ENCODE data around the gene LSM14B.

The LSM14B gene

GRCh38 chr20:62162765-62163484 is 40.6 kb downstream of the LSM14B start:
- Histone ChIP-seq H3K27me3 (no peaks in the 10 kb centered on the region), H3K27ac (no peak overlapping the region), H3K36me3 (peaks cover 66% of the 10 kb centered on the region), H3K9me3 (no peaks in the 10 kb centered on the region), H3K4me1 (ENCODE audit: control insufficient read depth in 1 of 2, insufficient read depth in 1 of 2, low read depth in 1 of 2, low read length in 1 of 2) (no peaks in the 10 kb centered on the region), H3K4me3 (ENCODE audit: low read depth in 1 of 2, low read length in 1 of 2) (no peak overlapping the region)
- no peak for TF ChIP-seq CTCF (IDR thresholded peaks at IDR 0.05)

GRCh38 chr20:62163485-62163865 is 41.2 kb downstream of the LSM14B start:
- TF ChIP-seq CTCF (IDR thresholded peaks at IDR 0.05), result no peak
- H3K27me3 ChIP-seq, result no peaks in the 10 kb centered on the region
- H3K36me3 ChIP-seq, result peaks cover 72% of the 10 kb centered on the region
- H3K4me1 ChIP-seq (ENCODE audit: control insufficient read depth in 1 of 2, insufficient read depth in 1 of 2, low read depth in 1 of 2, low read length in 1 of 2), result no peaks in the 10 kb centered on the region
- H3K4me3 ChIP-seq (ENCODE audit: low read depth in 1 of 2, low read length in 1 of 2), result no peak overlapping the region
- no peaks in the 10 kb centered on the region for H3K9me3 ChIP-seq
- H3K27ac ChIP-seq, result no peak overlapping the region

DNA sequence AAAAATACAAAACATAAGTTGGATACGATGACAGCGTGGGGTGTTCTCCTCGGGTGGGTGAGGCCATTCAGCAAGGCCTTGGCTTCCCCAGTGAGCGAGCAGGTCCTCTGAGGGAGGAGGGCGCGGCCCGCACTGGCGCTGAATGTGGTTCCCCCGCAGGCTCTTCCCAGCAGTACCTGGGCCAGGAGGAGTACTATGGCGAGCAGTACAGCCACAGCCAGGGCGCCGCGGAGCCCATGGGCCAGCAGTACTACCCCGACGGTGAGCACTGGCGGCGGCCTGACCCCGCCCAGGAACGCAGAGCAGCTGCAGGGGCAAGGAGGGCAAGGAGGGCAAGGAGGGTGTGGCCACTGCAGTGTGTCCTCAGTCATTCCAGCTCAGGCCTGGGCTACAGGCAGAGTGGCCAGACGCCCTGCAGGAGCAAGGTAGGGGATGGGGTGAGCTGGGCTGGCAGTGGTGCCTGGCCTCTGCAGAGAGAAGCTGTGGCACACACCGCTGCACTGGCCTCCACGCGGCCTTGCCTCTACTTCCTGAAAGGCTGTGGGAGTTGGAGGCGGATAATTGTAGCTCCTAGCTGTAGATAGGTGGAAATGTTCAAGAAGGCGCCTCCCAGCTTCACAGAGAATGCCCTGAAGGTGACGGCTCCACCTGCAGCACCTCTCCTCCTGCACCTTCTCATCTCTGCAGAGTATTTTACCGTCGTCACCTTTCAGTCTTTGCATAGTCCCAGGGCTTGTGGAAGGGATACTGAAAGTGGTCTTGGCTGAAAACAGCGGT is 41.9 kb downstream of the LSM14B start:
- H3K27me3 ChIP-seq, result no peaks in the 10 kb centered on the region
- no peak overlapping the region for H3K4me3 ChIP-seq (ENCODE audit: low read depth in 1 of 2, low read length in 1 of 2)
- H3K27ac ChIP-seq, result no peak overlapping the region
- no peak for TF ChIP-seq CTCF (IDR thresholded peaks at IDR 0.05)
- no peaks in the 10 kb centered on the region for H3K4me1 ChIP-seq (ENCODE audit: control insufficient read depth in 1 of 2, insufficient read depth in 1 of 2, low read depth in 1 of 2, low read length in 1 of 2)
- peaks cover 73% of the 10 kb centered on the region for H3K36me3 ChIP-seq
- no peaks in the 10 kb centered on the region for H3K9me3 ChIP-seq

DNA sequence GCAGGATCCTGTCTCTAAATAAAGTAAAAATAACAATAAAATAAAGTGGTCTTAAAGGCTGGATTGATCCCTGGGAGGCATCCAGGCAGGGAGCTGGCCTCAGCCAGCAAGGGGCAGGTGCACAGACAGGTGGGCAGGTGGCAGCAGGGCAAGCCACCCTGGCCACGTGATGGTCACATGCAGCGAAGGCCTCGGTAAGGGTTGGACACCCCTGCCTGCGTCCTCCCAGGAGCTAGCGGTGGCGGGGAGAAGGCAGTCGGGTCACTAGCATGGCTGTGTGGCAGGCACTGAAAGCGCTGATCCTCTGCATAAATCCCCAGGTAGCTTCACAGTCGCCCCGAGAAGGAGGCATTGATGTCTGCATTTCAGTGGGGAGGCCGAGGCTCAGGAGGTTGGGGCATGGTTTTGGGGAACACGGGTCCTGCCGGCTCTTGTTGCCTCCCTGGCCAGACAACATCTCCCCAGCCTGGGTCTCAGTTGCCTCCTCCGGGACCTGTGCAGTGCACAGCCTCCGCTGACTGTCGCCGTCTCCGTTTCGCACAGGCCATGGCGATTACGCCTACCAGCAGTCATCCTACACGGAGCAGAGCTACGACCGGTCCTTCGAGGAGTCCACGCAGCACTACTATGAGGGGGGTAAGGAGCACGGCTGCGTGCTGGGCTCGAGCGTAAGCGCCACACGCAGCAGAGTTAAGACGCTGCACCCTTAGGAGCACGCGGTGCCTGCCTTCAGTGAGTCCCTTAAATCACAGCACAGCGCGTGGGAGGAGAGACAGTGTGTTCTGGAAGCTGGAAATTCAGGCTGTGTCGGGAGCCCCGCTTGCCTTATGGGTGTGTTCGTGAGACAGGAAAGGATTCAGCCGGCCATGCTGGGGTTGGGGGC is 42.8 kb downstream of the LSM14B start:
- Histone ChIP-seq H3K4me1 (ENCODE audit: control insufficient read depth in 1 of 2, insufficient read depth in 1 of 2, low read depth in 1 of 2, low read length in 1 of 2) (no peaks in the 10 kb centered on the region), H3K27ac (no peak overlapping the region), H3K9me3 (no peaks in the 10 kb centered on the region), H3K4me3 (ENCODE audit: low read depth in 1 of 2, low read length in 1 of 2) (no peak overlapping the region), H3K27me3 (no peaks in the 10 kb centered on the region), H3K36me3 (peaks cover 73% of the 10 kb centered on the region)
- no peak for TF ChIP-seq CTCF (IDR thresholded peaks at IDR 0.05)

GRCh38 chr20:62165762-62166399 is 43.6 kb downstream of the LSM14B start:
- H3K27ac ChIP-seq, result no peak overlapping the region
- H3K9me3 ChIP-seq, result no peaks in the 10 kb centered on the region
- H3K27me3 ChIP-seq, result no peaks in the 10 kb centered on the region
- no peak overlapping the region for H3K4me3 ChIP-seq (ENCODE audit: low read depth in 1 of 2, low read length in 1 of 2)
- no peak for TF ChIP-seq CTCF (IDR thresholded peaks at IDR 0.05)
- peaks cover 67% of the 10 kb centered on the region for H3K36me3 ChIP-seq
- no peaks in the 10 kb centered on the region for H3K4me1 ChIP-seq (ENCODE audit: control insufficient read depth in 1 of 2, insufficient read depth in 1 of 2, low read depth in 1 of 2, low read length in 1 of 2)

All from neutrophil (primary cell).